ENCODE measurements around the gene PSMD13.
A peak's percentile ranks its signal among the peaks of the same experiment; 100 is the strongest.
"Not testable (repeated sequence)": the region's sequence is repeated elsewhere in the genome, so short reads cannot be mapped to it uniquely, and the experiment has no call there.

The PSMD13 gene

DNA sequence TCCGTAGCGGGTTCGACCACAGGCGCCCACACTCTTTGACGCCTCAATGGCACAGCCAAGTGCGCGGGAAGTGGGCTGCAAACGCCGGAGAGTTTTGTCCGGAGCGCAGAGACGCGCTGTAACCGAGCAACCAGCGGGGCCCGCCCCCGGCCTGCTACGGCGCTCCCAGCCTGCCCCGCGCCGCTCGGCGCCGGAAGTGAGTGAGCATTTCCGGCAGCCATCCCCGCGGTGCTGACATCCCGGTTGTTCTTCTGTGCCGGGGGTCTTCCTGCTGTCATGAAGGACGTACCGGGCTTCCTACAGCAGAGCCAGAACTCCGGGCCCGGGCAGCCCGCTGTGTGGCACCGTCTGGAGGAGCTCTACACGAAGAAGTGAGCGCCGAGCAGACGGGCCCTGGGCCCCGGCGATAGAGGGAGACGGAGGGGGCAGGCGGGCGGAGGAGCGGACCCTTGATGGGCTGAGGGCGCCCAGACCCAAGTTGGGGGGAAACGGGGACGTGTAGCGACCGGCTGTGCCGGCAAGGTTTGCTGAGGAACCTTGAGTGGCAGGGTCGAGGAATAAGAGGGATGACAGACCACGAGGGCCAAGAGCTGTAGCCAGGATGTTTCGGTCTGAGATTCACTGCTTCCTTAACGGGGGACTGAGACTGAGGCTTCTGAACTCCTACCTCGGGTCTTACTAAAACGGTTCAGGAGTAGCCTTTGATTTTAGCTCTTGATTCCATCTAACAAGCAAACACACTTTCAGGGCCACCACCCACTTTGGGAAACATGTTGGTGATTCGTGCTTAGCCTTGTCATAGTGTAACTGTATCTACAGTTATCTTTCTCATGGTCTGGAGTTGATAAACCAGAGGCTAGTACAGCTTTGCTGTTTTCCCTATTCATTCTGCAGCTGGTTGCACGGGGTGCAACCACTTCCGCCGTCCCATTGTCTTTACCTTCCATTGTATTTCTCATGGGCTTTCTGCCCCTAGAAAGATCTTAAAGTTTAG, at the start of gene PSMD13:
PSMD13 (plus strand) TSS at position 203 of the 994 bp plus-strand sequence; CDS start at position 277, 74 bp downstream.
- DNase-seq (ENCODE audit: low read depth in 2 of 2) = peak; percentile 80 to 85

DNA sequence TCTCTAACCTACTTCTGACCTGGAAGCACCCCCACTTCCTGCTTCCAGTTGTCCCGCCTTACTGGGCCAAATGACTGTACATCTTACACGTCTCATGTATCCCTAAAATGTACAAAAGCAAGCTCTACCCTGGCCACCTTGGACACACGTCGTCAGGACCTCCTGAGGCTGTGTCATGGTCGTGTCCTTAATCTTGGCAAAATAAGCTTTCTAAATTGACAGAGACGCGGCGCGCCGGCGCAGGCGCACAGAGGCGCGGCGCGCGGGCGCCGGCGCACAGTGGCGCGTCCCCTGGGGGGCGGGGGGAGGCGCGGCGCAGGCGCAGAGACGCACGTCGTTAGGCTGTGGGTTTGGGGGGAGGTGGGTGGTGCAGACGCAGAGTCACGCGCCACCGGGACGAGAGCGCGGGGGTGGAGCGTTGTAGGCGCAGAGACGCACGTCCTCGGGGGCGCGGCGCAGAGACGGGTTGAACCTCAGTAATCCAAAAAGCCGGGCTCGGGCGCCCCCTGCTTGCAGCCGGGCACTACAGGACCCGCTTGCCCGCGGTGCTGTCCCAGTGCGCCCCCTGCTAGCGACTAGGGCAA, 47.5 kb upstream of the PSMD13 start:
- DNase-seq (ENCODE audit: low read depth in 2 of 2) = not testable (repeated sequence)

GRCh38 chr11:189843-190311, 46.9 kb upstream of the PSMD13 start:
- not testable (repeated sequence) for DNase-seq (ENCODE audit: low read depth in 2 of 2)

- not testable (repeated sequence) for DNase-seq (ENCODE audit: low read depth in 2 of 2)
These were observed 46.2 kb upstream of the PSMD13 start for GRCh38 chr11:190546-190945.

GRCh38 chr11:191490-192478, 45.0 kb upstream of the PSMD13 start:
- DNase-seq (ENCODE audit: low read depth in 2 of 2) = not testable (repeated sequence)

DNA sequence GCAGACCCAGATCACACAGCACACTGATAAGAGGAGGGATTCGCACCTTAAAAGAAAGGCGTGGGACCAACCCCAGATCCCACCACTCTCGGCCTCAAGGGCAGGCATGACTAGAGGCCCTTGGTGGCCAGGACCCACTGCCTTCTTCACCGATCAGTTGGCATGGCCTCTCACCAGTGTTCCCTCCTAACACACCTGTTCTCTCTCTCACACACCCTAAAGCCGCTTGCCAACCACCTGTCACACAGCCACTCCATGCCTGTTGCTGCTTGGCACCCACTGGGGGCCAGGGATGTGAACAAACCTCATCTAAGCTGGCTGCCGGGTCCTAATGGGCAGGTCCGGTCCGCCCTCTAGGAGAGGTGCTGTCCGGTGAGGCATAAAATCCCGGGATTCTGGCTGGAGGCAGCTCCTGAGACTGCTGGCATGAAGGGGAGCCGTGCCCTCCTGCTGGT, 44.1 kb upstream of the PSMD13 start, which contains the start of gene SCGB1C1:
SCGB1C1 (plus strand) TSS at position 405 of the 455 bp plus-strand sequence; CDS start at position 427, 22 bp downstream.
- DNase-seq (ENCODE audit: low read depth in 2 of 2) = not testable (repeated sequence)

GRCh38 chr11:193481-193880, 43.3 kb upstream of the PSMD13 start:
- not testable (repeated sequence) for DNase-seq (ENCODE audit: low read depth in 2 of 2)

- no peak for DNase-seq (ENCODE audit: low read depth in 2 of 2)
These were observed 39.7 kb upstream of the PSMD13 start for GRCh38 chr11:196786-197731.

GRCh38 chr11:197741-198235, 39.0 kb upstream of the PSMD13 start:
- no peak for DNase-seq (ENCODE audit: low read depth in 2 of 2)

DNA sequence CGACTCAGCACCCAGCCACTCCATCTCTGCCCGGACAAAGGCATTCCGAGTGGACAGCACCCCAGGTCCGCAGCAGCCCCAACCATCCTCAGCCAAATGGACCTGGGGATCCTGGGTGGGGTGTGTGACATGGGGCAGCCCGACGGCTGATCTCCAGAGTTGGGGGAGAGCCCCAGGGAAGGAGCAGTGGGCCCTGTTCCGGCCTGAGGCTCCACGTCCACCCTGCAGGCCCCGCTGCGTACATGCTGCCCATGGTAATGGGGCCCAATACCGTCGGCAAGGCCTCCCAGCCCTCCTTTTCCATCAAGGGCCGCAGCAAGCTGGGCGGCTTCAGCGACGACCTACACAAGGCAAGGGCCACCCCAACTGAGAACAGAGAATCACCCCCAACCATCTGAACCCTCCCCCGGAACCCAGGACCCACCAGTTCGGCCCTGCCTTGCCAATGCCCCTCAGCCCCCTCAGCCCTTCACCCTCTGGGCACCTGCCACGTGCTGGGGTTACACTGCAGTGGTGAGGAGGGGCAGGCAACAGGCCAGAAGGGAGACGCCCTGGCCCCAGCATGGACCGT, 38.5 kb upstream of the PSMD13 start:
- no peak for DNase-seq (ENCODE audit: low read depth in 2 of 2)

DNA sequence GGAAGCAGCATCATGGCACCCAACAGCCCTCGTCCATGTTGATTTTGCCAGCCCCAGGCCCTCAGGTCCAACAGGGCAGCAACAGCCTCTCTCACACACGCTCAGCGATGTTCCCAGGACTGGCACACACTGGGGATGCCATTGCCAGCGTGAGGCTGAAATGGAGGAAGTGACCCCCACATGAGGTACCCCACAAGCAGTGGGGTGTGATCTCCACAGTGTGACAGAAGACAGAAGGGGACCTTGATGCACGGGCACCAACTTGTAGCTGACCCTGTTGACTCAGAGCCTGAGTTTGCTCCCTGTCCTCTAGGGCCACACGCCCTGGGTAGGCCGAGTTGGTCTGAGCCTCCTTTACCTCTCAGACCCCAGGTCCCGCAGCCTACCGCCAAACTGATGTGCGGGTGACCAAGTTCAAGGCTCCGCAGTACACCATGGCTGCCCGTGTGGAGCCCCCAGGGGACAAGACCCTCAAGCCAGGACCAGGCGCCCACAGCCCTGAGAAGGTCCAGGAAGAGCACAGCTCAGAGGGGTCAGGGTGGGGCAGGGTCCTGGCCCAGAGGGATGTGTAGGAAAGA, 37.7 kb upstream of the PSMD13 start:
- no peak for DNase-seq (ENCODE audit: low read depth in 2 of 2)

GRCh38 chr11:199782-200181, 37.0 kb upstream of the PSMD13 start:
- DNase-seq (ENCODE audit: low read depth in 2 of 2) = no peak

DNA sequence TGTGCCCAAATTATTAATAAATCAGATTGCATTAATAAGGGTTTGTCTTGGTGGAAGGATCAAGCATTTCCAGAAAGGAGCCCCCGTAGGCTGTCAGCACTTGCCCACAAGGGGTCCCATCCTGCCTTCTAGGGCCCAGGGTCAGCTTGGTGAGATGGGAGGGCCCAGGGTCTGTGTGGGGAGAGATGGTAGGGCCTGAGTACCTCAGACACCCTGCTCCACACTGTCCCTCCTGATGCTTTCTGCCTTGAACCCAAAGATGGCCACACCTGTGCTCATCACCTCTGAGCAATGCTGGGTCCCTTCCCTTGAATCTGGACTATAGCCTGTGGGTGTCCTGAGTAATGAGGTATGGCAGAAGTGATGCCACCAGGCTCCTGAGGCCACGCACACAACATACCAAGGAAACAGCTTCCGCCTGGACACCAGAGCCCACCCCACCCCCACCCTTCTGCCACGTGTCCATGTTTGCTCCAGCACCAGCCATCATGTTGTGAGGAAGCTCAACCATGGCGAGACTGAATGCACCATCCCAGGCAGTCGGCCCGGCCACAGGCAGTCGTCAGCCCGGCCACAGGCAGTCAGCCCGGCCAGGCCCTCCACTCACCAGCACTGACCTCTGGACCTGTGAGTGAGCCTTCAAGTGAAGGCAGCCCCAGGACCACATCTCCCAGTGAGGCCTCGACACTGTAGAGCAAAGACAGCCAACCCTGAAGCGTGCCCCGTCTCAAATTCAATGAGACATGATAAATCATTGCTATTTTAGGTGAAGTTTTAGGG, 36.4 kb upstream of the PSMD13 start:
- DNase-seq (ENCODE audit: low read depth in 2 of 2) = no peak

GRCh38 chr11:201966-202365, 34.8 kb upstream of the PSMD13 start:
- DNase-seq (ENCODE audit: low read depth in 2 of 2) = no peak

- DNase-seq (ENCODE audit: low read depth in 2 of 2) = no peak
These were observed 34.3 kb upstream of the PSMD13 start for GRCh38 chr11:202490-202889.

- no peak for DNase-seq (ENCODE audit: low read depth in 2 of 2)
These were observed 33.5 kb upstream of the PSMD13 start for GRCh38 chr11:203056-203944.

DNA sequence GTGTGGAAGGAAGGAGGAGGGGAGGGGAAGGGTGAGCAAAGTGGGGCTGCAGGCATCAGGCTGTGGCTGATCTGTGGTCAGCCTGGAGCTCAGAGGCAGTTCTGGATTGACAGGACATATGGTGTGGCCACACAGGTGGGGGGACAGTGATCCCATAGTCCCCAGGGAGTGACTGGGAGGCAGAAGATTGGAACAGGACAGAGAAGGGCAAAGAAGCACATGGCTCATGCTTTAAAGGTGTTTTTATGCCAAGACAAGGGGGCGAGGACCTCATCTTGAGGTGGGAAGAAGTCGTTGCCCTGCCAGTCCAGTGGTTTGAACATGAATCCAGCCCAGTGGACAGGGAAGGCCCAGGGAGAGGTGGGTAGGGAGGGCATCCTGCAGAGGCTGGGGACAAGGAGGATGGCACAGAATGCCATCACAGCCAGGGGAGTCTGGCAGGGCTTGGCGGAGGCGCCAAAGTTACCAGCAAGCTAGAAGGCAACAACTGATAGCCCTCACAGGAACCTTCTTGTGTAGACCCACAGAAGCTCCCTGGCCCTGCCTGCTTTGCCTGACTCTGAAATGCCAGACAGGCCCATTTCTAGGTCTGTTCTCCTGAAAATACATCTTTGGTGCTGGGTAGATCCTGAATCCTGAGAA, 32.7 kb upstream of the PSMD13 start:
- no peak for DNase-seq (ENCODE audit: low read depth in 2 of 2)
